PC-3 (cell line): ENCODE data around the gene ZNF530. TPM values are rescaled to one million over a fixed set of nuclear protein-coding genes. Genes with fewer than 3 reads are reported as not detected.

Experiments used
- ATAC-seq: fragments of 200-7000 bp; cut with Tn5 transposase; 2 replicates; pipeline ENCODE4 v1.9.1; 2020; ENCODE audit warnings: mild to moderate bottlenecking, moderate library complexity
- BruUV-seq: library from RNA; stranded (reverse); fragments of 400-500 nt; replicated peaks from 2 replicates; lab custom pipeline; 2021; lab: Mats Ljungman, UMichigan
- CTCF ChIA-PET: fragments of 300-600 bp; sonication (Branson Sonifier 250); formaldehyde crosslinking; loops from one replicate; lab custom pipeline; 2022; ENCODE audit warnings: antibody characterized with exemption; lab: Charles Lee
- POLR2A ChIA-PET: fragments of 300-600 bp; sonication (Branson Sonifier 250); formaldehyde crosslinking; loops from one replicate; lab custom pipeline; 2022; ENCODE audit warnings: antibody characterized with exemption; ENCODE audit not compliant: unreplicated experiment; lab: Charles Lee
- DNase-seq: peaks from one replicate; pipeline ENCODE4 v3.0.0-alpha.2; 2015
- H2AFZ ChIP-seq: fragments of 300-600 bp; sonication (generic); 2 replicates; pipeline ENCODE4 v1.6.0; 2016; ENCODE audit warnings: antibody characterized with exemption, low read length
- H3F3A ChIP-seq: fragments of 300-600 bp; sonication (generic); one replicate; pipeline ENCODE4 v1.6.0; 2017; ENCODE audit warnings: antibody characterized with exemption, low read length, control low read depth, mild to moderate bottlenecking; ENCODE audit not compliant: unreplicated experiment
- H3K27ac ChIP-seq: fragments of 300-600 bp; sonication (generic); 2 replicates; pipeline ENCODE4 v1.5.1; 2016; ENCODE audit warnings: mild to moderate bottlenecking, low read length
- H3K27me3 ChIP-seq: fragments of 300-600 bp; sonication (generic); 2 replicates; pipeline ENCODE4 v1.6.1; 2016; ENCODE audit warnings: low read length, mixed read lengths
- H3K36me3 ChIP-seq: fragments of 300-600 bp; sonication (generic); 2 replicates; pipeline ENCODE4 v1.6.1; 2016; ENCODE audit warnings: low read depth, mixed run types, low read length, mixed read lengths
- H3K4me1 ChIP-seq: fragments of 300-600 bp; sonication (generic); 2 replicates; pipeline ENCODE4 v1.5.1; 2016; ENCODE audit warnings: low read length; ENCODE audit not compliant: insufficient read depth
- H3K4me2 ChIP-seq: fragments of 300-600 bp; sonication (generic); 2 replicates; pipeline ENCODE4 v1.6.0; 2016; ENCODE audit warnings: low read length
- H3K4me3 ChIP-seq: fragments of 300-600 bp; sonication (generic); 2 replicates; pipeline ENCODE4 v1.5.1; 2016; ENCODE audit warnings: mild to moderate bottlenecking, low read length, mixed read lengths
- H3K79me2 ChIP-seq: fragments of 300-600 bp; sonication (generic); 2 replicates; pipeline ENCODE4 v1.6.1; 2017; ENCODE audit warnings: low read length, mixed read lengths
- H3K9ac ChIP-seq: fragments of 300-600 bp; sonication (generic); 2 replicates; pipeline ENCODE4 v1.6.0; 2016; ENCODE audit warnings: mild to moderate bottlenecking, low read length
- H3K9me2 ChIP-seq: fragments of 300-600 bp; sonication (generic); replicated peaks from 2 replicates; pipeline ENCODE4 v1.6.1; 2016; ENCODE audit warnings: mixed run types, low read length, mixed read lengths
- H3K9me3 ChIP-seq: fragments of 300-600 bp; sonication (generic); 2 replicates; pipeline ENCODE4 v1.6.1; 2016; ENCODE audit warnings: low read length, mixed read lengths
- H4K20me1 ChIP-seq: fragments of 300-600 bp; sonication (generic); 2 replicates; pipeline ENCODE4 v1.6.1; 2016; ENCODE audit warnings: low read length, mixed read lengths
- CTCF ChIP-seq: fragments of 300-600 bp; sonication (generic); conservative IDR thresholded peaks from 2 replicates; pipeline ENCODE4 v1.5.1; 2017; ENCODE audit warnings: antibody characterized with exemption, low read depth, mild to moderate bottlenecking, low read length
- EZH2 ChIP-seq: fragments of 300-600 bp; sonication (generic); IDR thresholded peaks from one replicate; pipeline ENCODE4 v1.6.1; 2017; ENCODE audit warnings: antibody characterized with exemption, mild to moderate bottlenecking, low read length; ENCODE audit not compliant: unreplicated experiment
- EZH2phosphoT487 ChIP-seq: fragments of 300-600 bp; sonication (generic); IDR thresholded peaks from 2 replicates; pipeline ENCODE4 v1.6.1; 2018; ENCODE audit warnings: mild to moderate bottlenecking, antibody characterized with exemption, low read length, borderline replicate concordance
- intact Hi-C: fragments of 100-400 bp; cut with micrococcal nuclease; formaldehyde crosslinking; loops from 2 replicates; pipeline ENCODE4 v1.9.0; 2023
- total RNA-seq: library from RNA; depleted of rRNA; stranded (reverse); fragments of >200 nt; gene quantifications from 2 replicates; pipeline ENCODE4 v1.2.3, GENCODE V29; 2014; rRNA removed

ZNF530 gene
- total RNA-seq, 1 experiment from 2014 or later, result 15.0 TPM

GRCh38 chr19:57656346-57656745 lies 56.7 kb downstream of the ZNF530 start:
- no TSS peak for BruUV-seq
- Histone ChIP-seq H3K9ac (no peak overlapping the region), H3K79me2 (no peaks in the 10 kb centered on the region), H3K4me1 (no peaks in the 10 kb centered on the region), H3K27ac (no peak overlapping the region), H4K20me1 (no peaks in the 10 kb centered on the region), H3K9me2 (no peaks in the 10 kb centered on the region), H3K9me3 (0 out of 2 replicates have a peak, but pooled peaks cover 12% of the 10 kb centered on the region), H3F3A (no peaks in the 10 kb centered on the region), H2AFZ (no peak overlapping the region), H3K4me3 (no peak overlapping the region), H3K4me2 (no peak overlapping the region), H3K36me3 (no peaks in the 10 kb centered on the region), H3K27me3 (peaks cover 15% of the 10 kb centered on the region; the same call in 1 of the 2 replicates)
- POLR2A ChIA-PET, result no interaction called here
- intact Hi-C loops, result no loop called here
- TF ChIP-seq EZH2 (no peak), EZH2phosphoT487 (no peak), CTCF (no peak)
- CTCF ChIA-PET, result no interaction called here
- no peak for ATAC-seq
- DNase-seq, result peak; percentile 25

Other genes with a start within 250 kb of the ZNF530 start
- gene ZNF304, start 248.6 kb upstream of the ZNF530 start, total RNA-seq, result 8.1 and 8.2 TPM in 2 replicates
- gene TRAPPC2B, start 236.3 kb upstream of the ZNF530 start, total RNA-seq, result 16.1 and 21.0 TPM in 2 replicates
- gene ZNF547, start 236.3 kb upstream of the ZNF530 start, total RNA-seq, result 0.81 and 3.2 TPM in 2 replicates
- 14.4 and 21.8 TPM in 2 replicates for gene ZNF548, start 210.0 kb upstream of the ZNF530 start, total RNA-seq
- gene ZNF17, start 188.7 kb upstream of the ZNF530 start, total RNA-seq, result 4.7 and 7.8 TPM in 2 replicates
- 17.6 and 21.9 TPM in 2 replicates for gene ZNF749, start 164.6 kb upstream of the ZNF530 start, total RNA-seq
- gene VN1R1, start 142.7 kb upstream of the ZNF530 start, total RNA-seq, result 0.18 TPM in 1 of 2 replicates, not detected in the other
- 12.5 and 14.1 TPM in 2 replicates for gene ZNF772, start 122.3 kb upstream of the ZNF530 start, total RNA-seq
- gene ZNF419, start 112.1 kb upstream of the ZNF530 start, total RNA-seq, result 16.5 and 22.3 TPM in 2 replicates
- gene ZNF773, start 99.9 kb upstream of the ZNF530 start, total RNA-seq, result 9.0 and 21.1 TPM in 2 replicates
- gene ZNF549, start 72.5 kb upstream of the ZNF530 start, total RNA-seq, result 4.3 and 5.0 TPM in 2 replicates
- 3.1 and 4.2 TPM in 2 replicates for gene ZNF550, start 40.0 kb upstream of the ZNF530 start, total RNA-seq
- 2.4 and 3.6 TPM in 2 replicates for gene ZNF416, start 21.0 kb upstream of the ZNF530 start, total RNA-seq
- gene ZIK1, start 15.7 kb upstream of the ZNF530 start, total RNA-seq, result 0.33 and 0.46 TPM in 2 replicates
- 22.2 and 22.3 TPM in 2 replicates for gene ZNF134, start 14.4 kb downstream of the ZNF530 start, total RNA-seq
- gene ZNF211, start 33.3 kb downstream of the ZNF530 start, total RNA-seq, result 9.6 and 10.1 TPM in 2 replicates
- not detected in 2 replicates for gene ZSCAN4, start 69.0 kb downstream of the ZNF530 start, total RNA-seq
- gene ZNF551, start 82.1 kb downstream of the ZNF530 start, total RNA-seq, result 19.7 and 20.4 TPM in 2 replicates
- 0.46 TPM in 1 of 2 replicates, not detected in the other for gene ZNF154, start 109.3 kb downstream of the ZNF530 start, total RNA-seq
- gene ZNF671, start 127.7 kb downstream of the ZNF530 start, total RNA-seq, result 2.3 and 4.2 TPM in 2 replicates
- gene ZNF776, start 146.9 kb downstream of the ZNF530 start, total RNA-seq, result 14.1 and 17.3 TPM in 2 replicates
- gene ZNF586, start 169.8 kb downstream of the ZNF530 start, total RNA-seq, result 13.1 and 13.2 TPM in 2 replicates
- 8.4 and 12.0 TPM in 2 replicates for gene ZNF552, start 215.0 kb downstream of the ZNF530 start, total RNA-seq
- gene ZNF587B, start 230.4 kb downstream of the ZNF530 start, total RNA-seq, result 21.2 and 28.0 TPM in 2 replicates
- 16.3 and 21.4 TPM in 2 replicates for gene ZNF587, start 250.0 kb downstream of the ZNF530 start, total RNA-seq